Motor neuron (in vitro differentiated cells): ENCODE results near the gene TNRC6A. TPM values are rescaled to one million over a fixed set of nuclear protein-coding genes. Genes with fewer than 3 reads are reported as not detected.
A peak's percentile ranks its signal among the peaks of the same experiment; 100 is the strongest.
"Not testable (repeated sequence)": the region's sequence is repeated elsewhere in the genome, so short reads cannot be mapped to it uniquely, and the experiment has no call there.

Source experiments
- ATAC-seq, 8 experiments: fragments of 200-7000 bp; cut with Tn5 transposase; replicated peaks in 6 of 8; 2 replicates each; pipeline ENCODE4 v1.8.0; 2021; ENCODE audit warnings: mild to moderate bottlenecking in 8 of 8, moderate library complexity in 8 of 8
- H3K27ac ChIP-seq, 2 donors: fragments of 250-450 bp; sonication (Bioruptor Pico); 2 replicates each; pipeline ENCODE4 v1.9.0; 2021; ENCODE audit warnings: antibody characterized with exemption in 2 of 2, mild to moderate bottlenecking in 2 of 2, moderate library complexity in 1 of 2
- H3K4me1 ChIP-seq, 2 donors: fragments of 250-450 bp; sonication (Bioruptor Pico); replicated peaks in 1 of 2; 2 replicates each; pipeline ENCODE4 v1.6.1; 2021; ENCODE audit warnings: antibody characterized with exemption in 2 of 2, mild to moderate bottlenecking in 2 of 2, moderate library complexity in 1 of 2
- H3K4me3 ChIP-seq, 5 donors: fragments of 250-450 bp; sonication (Bioruptor Pico); 2 replicates each; pipeline ENCODE4 v1.9.0; 2021; ENCODE audit warnings: antibody characterized with exemption in 5 of 5, mild to moderate bottlenecking in 5 of 5, moderate library complexity in 4 of 5
- WGBS, 10 experiments: fragments of 450-650 bp; shearing (Covaris generic); methylation state at CpG; one replicate each; pipeline ENCODE4 v1.0.0; 2022; 5-methylcytosine and 5-hydroxymethylcytosine counted together
- in situ Hi-C, 9 experiments: fragments of 400-800 bp; cut with MboI; loops; one replicate each; pipeline ENCODE4 v1.15.0; 2021; ENCODE audit warnings: low sequenced_read_pairs in 9 of 9, low pct_unique_long_range_greater_than_20kb in 2 of 9; ENCODE audit not compliant: unreplicated experiment in 9 of 9
- total RNA-seq, 8 experiments: library from RNA; unstranded; fragments of 300-600 nt; gene quantifications; 2 replicates each; pipeline versions ENCODE4 v1.2.3 to v1.2.4, GENCODE V29; 2022

TNRC6A gene
- total RNA-seq, 8 experiments from 2014 or later: 40.9 to 84.7 (median 55.3) TPM

GRCh38 chr16:24826817-24827566 is 97.5 kb downstream of the TNRC6A start:
- Histone ChIP-seq H3K4me3 (no peak overlapping the region), H3K27ac (no peak overlapping the region), H3K4me1 (no peaks in the 10 kb centered on the region)
- ATAC-seq: no peak
- in situ Hi-C loops: no loop called here
- 87 to 100% (median 96%) methylated on average over 2 to 7 of the region's 9 CpGs; no CpG with 5 or more reads in 4 of the 10 experiments for WGBS, 10 experiments

- WGBS, 10 experiments: 40 to 85% (median 67%) methylated on average over 1 to 4 of the region's 5 CpGs; no CpG with 5 or more reads in 5 of the 10 experiments
- H3K4me1 ChIP-seq: no peaks in the 10 kb centered on the region
- in situ Hi-C loops: no loop called here
- peak in 1 of 8 experiments; percentile 14 for ATAC-seq
- no peak overlapping the region for H3K4me3 ChIP-seq
- no peak overlapping the region for H3K27ac ChIP-seq
These were observed 99.7 kb downstream of the TNRC6A start for GRCh38 chr16:24829153-24829552.

GRCh38 chr16:24833352-24833751 is 103.9 kb downstream of the TNRC6A start:
- no peaks in the 10 kb centered on the region for H3K4me1 ChIP-seq
- in situ Hi-C loops: no loop called here
- H3K27ac ChIP-seq: no peak overlapping the region
- H3K4me3 ChIP-seq: no peak overlapping the region
- WGBS, 10 experiments: 83 to 100% (median 88%) methylated on average over 2 to 6 of the region's 6 CpGs; no CpG with 5 or more reads in 3 of the 10 experiments
- no peak for ATAC-seq

- no peak overlapping the region for H3K27ac ChIP-seq
- WGBS, 10 experiments: 0 to 95% (median 77%) methylated on average over 1 to 6 of the region's 7 CpGs; no CpG with 5 or more reads in 1 of the 10 experiments
- peak; percentile 19 to 94 (median 69) for ATAC-seq
- H3K4me1 ChIP-seq: no peaks in the 10 kb centered on the region
- H3K4me3 ChIP-seq: no peak overlapping the region
- in situ Hi-C loops: no loop called here
These were observed 105.2 kb downstream of the TNRC6A start for GRCh38 chr16:24834459-24835335.

GRCh38 chr16:24836836-24837235 is 107.4 kb downstream of the TNRC6A start:
- no peak overlapping the region for H3K4me3 ChIP-seq
- 55 to 100% (median 85%) methylated on average over 2 to 6 of the region's 6 CpGs; no CpG with 5 or more reads in 2 of the 10 experiments for WGBS, 10 experiments
- no peak overlapping the region for H3K27ac ChIP-seq
- in situ Hi-C loops: no loop called here
- H3K4me1 ChIP-seq: no peaks in the 10 kb centered on the region
- no peak for ATAC-seq

GRCh38 chr16:24837969-24838368 is 108.5 kb downstream of the TNRC6A start:
- Histone ChIP-seq H3K4me3 (no peak overlapping the region), H3K27ac (no peak overlapping the region), H3K4me1 (no peaks in the 10 kb centered on the region)
- in situ Hi-C loops: no loop called here
- no peak for ATAC-seq
- 78 to 96% (median 86%) methylated on average over 2 to 9 of the region's 9 CpGs; no CpG with 5 or more reads in 2 of the 10 experiments for WGBS, 10 experiments

GRCh38 chr16:24838554-24839266 is 109.3 kb downstream of the TNRC6A start:
- peak; percentile 23 to 80 (median 59) for ATAC-seq
- WGBS, 10 experiments: 0 to 83% (median 67%) methylated on average over 1 to 5 of the region's 5 CpGs; no CpG with 5 or more reads in 5 of the 10 experiments
- in situ Hi-C loops: no loop called here
- H3K27ac ChIP-seq: no peak overlapping the region
- no peaks in the 10 kb centered on the region for H3K4me1 ChIP-seq
- H3K4me3 ChIP-seq: no peak overlapping the region

- no peaks in the 10 kb centered on the region for H3K4me1 ChIP-seq
- H3K4me3 ChIP-seq: no peak overlapping the region
- ATAC-seq: no peak
- WGBS, 10 experiments: 69 to 100% (median 85%) methylated on average over 1 to 7 of the region's 7 CpGs; no CpG with 5 or more reads in 1 of the 10 experiments
- H3K27ac ChIP-seq: no peak overlapping the region
- in situ Hi-C loops: no loop called here
These were observed 110.0 kb downstream of the TNRC6A start for GRCh38 chr16:24839347-24839972.

- Histone ChIP-seq H3K27ac (no peak overlapping the region), H3K4me3 (no peak overlapping the region), H3K4me1 (no peaks in the 10 kb centered on the region)
- no peak for ATAC-seq
- in situ Hi-C loops: no loop called here
These were observed 111.8 kb downstream of the TNRC6A start for GRCh38 chr16:24841291-24841690.

GRCh38 chr16:24844101-24845030 is 114.9 kb downstream of the TNRC6A start:
- Histone ChIP-seq H3K4me3 (no peak overlapping the region), H3K27ac (no peak overlapping the region), H3K4me1 (no peaks in the 10 kb centered on the region)
- WGBS, 10 experiments: 50 to 82% (median 80%) methylated on average over 1 to 10 of the region's 17 CpGs; no CpG with 5 or more reads in 4 of the 10 experiments
- ATAC-seq: no peak
- in situ Hi-C loops: no loop called here

GRCh38 chr16:24845031-24845365 is 115.5 kb downstream of the TNRC6A start:
- H3K27ac ChIP-seq, in situ Hi-C loops, ATAC-seq, H3K4me3 ChIP-seq, H3K4me1 ChIP-seq: not testable (repeated sequence)
- WGBS, 10 experiments: 66 to 100% (median 86%) methylated on average over 1 to 2 of the region's 2 CpGs; no CpG with 5 or more reads in 4 of the 10 experiments
